Lower leg skin (tissue), 4 donors: ENCODE data around the gene TMEM132A. TPM values are rescaled to one million over a fixed set of nuclear protein-coding genes. Genes with fewer than 3 reads are reported as not detected.
"Not testable (repeated sequence)": the region's sequence is repeated elsewhere in the genome, so short reads cannot be mapped to it uniquely, and the experiment has no call there.

Experiments
- DNase-seq, 2 donors: peaks; one replicate each; pipeline ENCODE4 v3.0.0-alpha.2; 2019; ENCODE audit warnings: low spot score in 2 of 2
- H3K4me3 ChIP-seq: fragments of 200-600 bp; sonication (generic); 2 replicates; pipeline ENCODE4 v1.5.1; 2017; ENCODE audit warnings: mild to moderate bottlenecking, low read depth; ENCODE audit not compliant: poor library complexity, severe bottlenecking
- POLR2A ChIP-seq, 2 donors: fragments of 450-650 bp; IDR thresholded peaks; one replicate each; pipeline ENCODE4 v1.6.1; 2016 to 2017; ENCODE audit warnings: antibody characterized with exemption in 2 of 2, mild to moderate bottlenecking in 1 of 2, moderate library complexity in 1 of 2
- WGBS, 2 donors: methylation state at CpG; one replicate each; pipeline ENCODE4 v1.1.5; 2018; 5-methylcytosine and 5-hydroxymethylcytosine counted together
- intact Hi-C: fragments of 100-400 bp; cut with DNase I; formaldehyde crosslinking; loops from one replicate; pipeline ENCODE4 v1.15.0; 2023; ENCODE audit warnings: low total_unique reads
- total RNA-seq, 4 donors: library from RNA; depleted of rRNA; stranded (reverse); fragments of >200 nt; gene quantifications; one replicate each; pipeline ENCODE4 v1.1.0, GENCODE V29; 2016
- TF ChIP-seq, protein P1 (sequence below), 3 donors: fragments of 450-650 bp; IDR thresholded peaks; one replicate each; pipeline ENCODE4 v1.5.1; 2016; ENCODE audit warnings: antibody characterized with exemption in 3 of 3, mild to moderate bottlenecking in 3 of 3, moderate library complexity in 2 of 3

The TMEM132A gene
- total RNA-seq, 4 donors from 2014 or later: 2.9 to 13.7 (median 5.3) TPM

GRCh38 chr11:60971520-60971919 lies 47.3 kb downstream of the TMEM132A start, which contains the start of gene CD6:
Gene CD6 (plus strand): TSS chr11:60971680. CDS start chr11:60971866, 186 bp downstream.
- H3K4me3 ChIP-seq: no peak within 1 kb of the TSS
- TF ChIP-seq, protein P1, sequence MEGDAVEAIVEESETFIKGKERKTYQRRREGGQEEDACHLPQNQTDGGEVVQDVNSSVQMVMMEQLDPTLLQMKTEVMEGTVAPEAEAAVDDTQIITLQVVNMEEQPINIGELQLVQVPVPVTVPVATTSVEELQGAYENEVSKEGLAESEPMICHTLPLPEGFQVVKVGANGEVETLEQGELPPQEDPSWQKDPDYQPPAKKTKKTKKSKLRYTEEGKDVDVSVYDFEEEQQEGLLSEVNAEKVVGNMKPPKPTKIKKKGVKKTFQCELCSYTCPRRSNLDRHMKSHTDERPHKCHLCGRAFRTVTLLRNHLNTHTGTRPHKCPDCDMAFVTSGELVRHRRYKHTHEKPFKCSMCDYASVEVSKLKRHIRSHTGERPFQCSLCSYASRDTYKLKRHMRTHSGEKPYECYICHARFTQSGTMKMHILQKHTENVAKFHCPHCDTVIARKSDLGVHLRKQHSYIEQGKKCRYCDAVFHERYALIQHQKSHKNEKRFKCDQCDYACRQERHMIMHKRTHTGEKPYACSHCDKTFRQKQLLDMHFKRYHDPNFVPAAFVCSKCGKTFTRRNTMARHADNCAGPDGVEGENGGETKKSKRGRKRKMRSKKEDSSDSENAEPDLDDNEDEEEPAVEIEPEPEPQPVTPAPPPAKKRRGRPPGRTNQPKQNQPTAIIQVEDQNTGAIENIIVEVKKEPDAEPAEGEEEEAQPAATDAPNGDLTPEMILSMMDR (IDR thresholded peaks at IDR 0.05): no peak
- TF ChIP-seq POLR2A (IDR thresholded peaks at IDR 0.05): no peak
- intact Hi-C loops: no loop called here
- WGBS, 2 donors: 74 to 83% methylated on average over 16 of the region's 16 CpGs
- DNase-seq: no peak

DNA sequence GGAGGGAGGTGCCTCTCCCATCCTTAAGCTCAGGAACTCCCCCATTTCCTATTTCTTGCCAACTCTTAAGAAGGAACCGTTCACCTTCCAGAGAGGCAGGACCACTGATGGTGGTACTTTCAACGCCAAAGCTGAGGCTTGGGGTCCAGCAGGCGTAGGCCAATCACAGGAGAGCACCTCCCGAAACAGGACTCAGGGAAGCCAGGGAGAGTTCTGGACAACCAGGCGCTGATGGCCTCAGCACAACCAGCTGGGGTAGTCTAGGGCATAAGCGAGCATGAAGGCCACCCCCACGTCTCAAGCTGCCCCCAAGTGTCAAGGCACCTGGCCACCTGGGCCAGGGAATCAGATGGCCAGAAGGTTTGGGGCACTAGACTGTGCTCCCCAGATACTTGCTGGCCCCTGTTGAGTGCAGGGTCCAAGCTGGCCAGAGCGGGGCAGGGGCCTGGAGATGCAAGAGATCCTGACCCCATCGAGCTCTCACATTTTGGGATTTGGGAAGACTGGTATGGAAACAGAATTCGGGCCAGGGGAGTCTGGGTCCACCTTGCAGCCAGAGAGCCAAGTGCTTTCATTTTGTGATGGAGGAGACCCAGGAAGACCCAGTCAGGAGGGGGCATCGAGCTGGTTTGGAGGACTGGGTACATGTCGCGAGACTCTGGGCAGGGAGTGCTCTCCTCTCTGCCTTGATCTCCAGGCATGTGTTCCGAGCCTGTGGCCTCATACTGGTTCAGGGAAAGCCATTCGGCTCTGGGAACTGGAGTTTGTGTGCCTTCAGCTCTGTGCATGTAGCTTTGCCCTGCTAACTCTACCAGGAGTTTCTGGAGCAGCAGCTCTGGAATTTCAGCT lies 48.1 kb downstream of the TMEM132A start:
- no peak overlapping the region for H3K4me3 ChIP-seq
- intact Hi-C loops: no loop called here
- no peak for TF ChIP-seq POLR2A (IDR thresholded peaks at IDR 0.05)
- TF ChIP-seq, protein P1 (IDR thresholded peaks at IDR 0.05): no peak
- DNase-seq: no peak
- 83 to 85% methylated on average over 15 of the region's 15 CpGs for WGBS, 2 donors

DNA sequence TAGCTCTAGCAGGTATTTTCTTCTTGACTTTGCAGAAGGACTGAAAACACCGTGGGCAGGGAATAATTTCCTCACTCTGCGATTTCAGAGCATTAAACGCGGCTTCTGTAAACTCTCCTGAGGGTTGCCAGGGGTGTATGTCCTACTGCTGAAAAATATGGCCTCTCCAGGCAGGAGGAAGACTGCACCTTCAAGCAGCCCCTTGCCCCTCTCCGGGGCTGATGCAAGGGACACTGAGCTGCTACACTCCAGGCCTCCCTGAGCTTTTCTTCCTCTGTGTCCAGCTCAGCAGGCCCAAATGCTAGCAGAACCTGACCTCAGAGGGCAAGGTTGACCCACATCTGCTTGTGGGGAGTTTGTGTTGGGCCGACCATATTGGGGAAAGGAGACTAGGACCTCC lies 49.4 kb downstream of the TMEM132A start:
- intact Hi-C loops: no loop called here
- H3K4me3 ChIP-seq: no peak overlapping the region
- DNase-seq: no peak
- WGBS, 2 donors: 76 to 82% methylated on average over 6 of the region's 6 CpGs
- TF ChIP-seq POLR2A (IDR thresholded peaks at IDR 0.05): no peak
- TF ChIP-seq, protein P1 (IDR thresholded peaks at IDR 0.05): no peak

DNA sequence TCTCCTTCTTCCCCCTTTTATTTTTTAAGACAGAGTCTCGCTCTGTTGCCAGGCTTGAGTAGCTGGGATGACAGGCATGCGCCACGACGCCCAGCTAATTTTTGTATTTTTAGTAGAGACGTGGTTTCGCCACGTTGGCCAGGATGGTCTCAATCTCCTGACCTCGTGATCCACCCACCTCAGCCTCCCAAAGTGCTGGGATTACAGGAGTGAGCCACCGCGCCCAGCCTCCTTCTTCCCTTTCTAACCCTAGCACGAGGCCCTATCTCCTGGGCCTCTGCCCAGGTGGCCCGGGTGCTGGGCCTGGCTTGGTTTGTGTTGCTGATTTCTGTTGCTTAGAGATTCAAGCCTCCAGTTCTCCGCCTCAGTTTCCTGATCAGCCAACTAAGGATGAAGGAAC lies 50.1 kb downstream of the TMEM132A start:
- DNase-seq, H3K4me3 ChIP-seq, intact Hi-C loops: not testable (repeated sequence)
- 85 to 88% methylated on average over 13 of the region's 13 CpGs for WGBS, 2 donors

- intact Hi-C loops: no loop called here
- no peak for TF ChIP-seq POLR2A (IDR thresholded peaks at IDR 0.05)
- TF ChIP-seq, protein P1 (IDR thresholded peaks at IDR 0.05): no peak
- no peak for DNase-seq
- WGBS, 2 donors: 81 to 88% methylated on average over 6 of the region's 6 CpGs
- no peak overlapping the region for H3K4me3 ChIP-seq
These were observed 50.5 kb downstream of the TMEM132A start for GRCh38 chr11:60974726-60975125.

DNA sequence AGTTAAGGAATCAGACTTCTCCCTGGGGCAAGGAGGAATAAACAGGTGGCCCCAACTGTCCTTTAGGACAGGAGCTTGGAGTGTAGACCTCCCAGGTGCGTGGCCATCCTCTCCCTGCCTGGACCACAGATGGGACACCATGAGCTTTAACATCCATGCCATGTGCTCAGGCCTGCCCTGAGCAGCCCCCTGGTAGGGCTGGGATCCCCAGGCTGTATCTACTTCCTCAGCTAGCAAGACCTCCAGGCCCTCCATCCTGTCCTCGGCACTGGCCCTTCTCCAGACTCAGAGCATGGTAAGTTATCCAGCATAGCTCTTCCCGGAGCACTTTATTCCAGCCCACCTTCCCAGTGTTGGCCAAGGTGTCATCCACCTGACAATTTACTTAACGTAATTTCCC lies 53.0 kb downstream of the TMEM132A start:
- H3K4me3 ChIP-seq: no peak overlapping the region
- TF ChIP-seq POLR2A (IDR thresholded peaks at IDR 0.05): no peak
- TF ChIP-seq, protein P1 (IDR thresholded peaks at IDR 0.05): no peak
- DNase-seq: no peak
- intact Hi-C loops: no loop called here
- WGBS, 2 donors: 94 to 98% methylated on average over 4 of the region's 4 CpGs
